A673 (cell line): ENCODE results near the gene GALNTL6.

ENCODE experiments used
- CTCF ChIP-seq: fragments of 300-800, 200-600 bp; sonication (generic); conservative IDR thresholded peaks from 2 replicates; pipeline ENCODE4 v1.5.1; 2017; ENCODE audit warnings: low read depth, mild to moderate bottlenecking, antibody characterized with exemption, low read length, moderate library complexity, mixed read lengths
- EZH2 ChIP-seq: fragments of 200-600 bp; sonication (generic); IDR thresholded peaks from 2 replicates; pipeline ENCODE4 v1.6.1; 2017; ENCODE audit warnings: borderline replicate concordance, low read depth, mild to moderate bottlenecking, mixed read lengths, antibody characterized with exemption, low read length; ENCODE audit not compliant: poor library complexity, severe bottlenecking

- TF ChIP-seq CTCF (no peak), EZH2 (no peak)
Observed at GRCh38 chr4:172018358-172018757, 205.2 kb downstream of the GALNTL6 start.
